Measurements from ENCODE around the gene CFAP410. TPM values are rescaled to one million over a fixed set of nuclear protein-coding genes. Genes with fewer than 3 reads are reported as not detected.

CFAP410 gene
- 10 to 100 TPM; 19.6 to 28.4 TPM for total RNA-seq

DNA sequence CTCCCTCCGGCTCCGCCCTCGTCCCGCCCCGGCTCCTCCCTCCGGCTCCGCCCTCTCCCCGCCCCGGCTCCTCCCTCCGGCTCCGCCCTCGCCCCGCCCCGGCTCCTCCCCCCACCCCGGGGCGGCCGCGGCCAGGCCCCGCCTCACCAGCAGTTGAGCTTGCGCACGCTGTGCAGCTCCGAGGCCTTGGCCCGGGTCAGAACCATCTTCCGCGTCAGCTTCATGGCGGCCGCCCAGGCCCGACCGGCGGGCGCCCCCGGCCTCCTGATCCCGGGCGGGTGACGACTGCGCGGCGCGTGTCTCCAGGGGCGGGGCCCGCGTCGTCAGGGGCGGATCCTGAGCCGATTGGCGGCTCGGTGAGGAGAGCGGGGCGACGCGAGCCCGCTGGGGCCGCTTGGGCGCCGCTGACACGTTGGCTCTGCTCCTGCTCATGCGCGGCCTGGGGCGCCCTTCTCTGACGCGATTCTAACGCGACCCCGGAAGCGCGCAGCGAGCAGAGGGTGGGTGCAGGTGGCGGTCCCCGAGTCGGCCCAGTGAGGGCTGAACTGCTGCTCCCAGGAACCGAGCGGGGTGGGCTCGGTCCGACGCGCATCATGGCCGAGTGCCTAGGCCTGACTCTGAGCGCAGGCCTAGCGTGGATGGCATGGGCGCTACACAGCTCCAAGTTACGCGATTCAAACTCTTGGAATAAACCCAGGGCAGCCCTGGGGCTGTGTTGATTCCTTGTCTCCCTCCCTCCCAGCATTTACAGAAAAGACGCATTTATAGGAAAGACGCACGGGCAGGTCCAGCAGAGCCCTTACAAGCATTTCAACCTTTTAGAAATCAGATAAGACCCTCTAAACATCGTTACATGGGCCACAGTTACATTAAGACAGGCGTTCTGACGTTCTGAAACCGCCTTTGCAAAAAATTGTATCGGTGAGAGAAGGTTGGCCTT, at the start of gene CFAP410:
CFAP410 (minus strand) TSS at position 420 of the 940 bp plus-strand sequence; CDS start at position 224, 196 bp downstream.
- DNase-seq (ENCODE audit: low spot score) (peak; percentile 97), ATAC-seq (peak; percentile 95 to 96)
- Mint-ChIP-seq H3K9me3 (no peaks in the 10 kb centered on the region), H3K4me1 (ENCODE audit: low read depth in 2 of 2) (peaks cover 23 to 27% of the 10 kb centered on the region in 2 donors), H3K4me3 (peak within 1 kb of the TSS; percentile 96), H3K27ac (peak within 1 kb of the TSS; percentile 98 to 99), H3K27me3 (no peaks in the 10 kb centered on the region), H3K36me3 (no peaks in the 10 kb centered on the region)

GRCh38 chr21:44384968-44385367, 45.8 kb upstream of the CFAP410 start:
- DNase-seq (ENCODE audit: low spot score), result no peak
- Mint-ChIP-seq H3K27me3 (no peaks in the 10 kb centered on the region), H3K4me1 (ENCODE audit: low read depth in 2 of 2) (peaks cover 0 to 4% of the 10 kb centered on the region in 2 donors), H3K36me3 (peaks cover 32% of the 10 kb centered on the region), H3K27ac (no peak overlapping the region), H3K9me3 (peaks cover 14% of the 10 kb centered on the region), H3K4me3 (no peak overlapping the region)
- no peak for ATAC-seq

GRCh38 chr21:44383216-44383615, 44.0 kb upstream of the CFAP410 start:
- ATAC-seq (no peak), DNase-seq (ENCODE audit: low spot score) (no peak)
- H3K27ac Mint-ChIP-seq, result no peak overlapping the region
- H3K4me1 Mint-ChIP-seq (ENCODE audit: low read depth in 2 of 2), result peaks cover 0 to 4% of the 10 kb centered on the region in 2 donors
- peaks cover 32% of the 10 kb centered on the region for H3K36me3 Mint-ChIP-seq
- no peaks in the 10 kb centered on the region for H3K27me3 Mint-ChIP-seq
- peaks cover 14% of the 10 kb centered on the region for H3K9me3 Mint-ChIP-seq
- no peak overlapping the region for H3K4me3 Mint-ChIP-seq

GRCh38 chr21:44382536-44382935, 43.3 kb upstream of the CFAP410 start:
- peaks cover 0 to 4% of the 10 kb centered on the region in 2 donors for H3K4me1 Mint-ChIP-seq (ENCODE audit: low read depth in 2 of 2)
- DNase-seq (ENCODE audit: low spot score) (no peak), ATAC-seq (no peak)
- H3K27me3 Mint-ChIP-seq, result no peaks in the 10 kb centered on the region
- no peak overlapping the region for H3K4me3 Mint-ChIP-seq
- H3K27ac Mint-ChIP-seq, result no peak overlapping the region
- H3K36me3 Mint-ChIP-seq, result peaks cover 32% of the 10 kb centered on the region
- peaks cover 14% of the 10 kb centered on the region for H3K9me3 Mint-ChIP-seq

GRCh38 chr21:44381874-44382273, 42.7 kb upstream of the CFAP410 start:
- H3K4me3 Mint-ChIP-seq, result no peak overlapping the region
- peaks cover 14% of the 10 kb centered on the region for H3K9me3 Mint-ChIP-seq
- no peak overlapping the region for H3K27ac Mint-ChIP-seq

GRCh38 chr21:44380876-44381275, 41.7 kb upstream of the CFAP410 start:
- DNase-seq (ENCODE audit: low spot score) (no peak), ATAC-seq (no peak)
- H3K9me3 Mint-ChIP-seq, result peaks cover 14% of the 10 kb centered on the region
- peaks cover 32% of the 10 kb centered on the region for H3K36me3 Mint-ChIP-seq
- peak overlapping the region in 1 of 2 donors; percentile 75 for H3K27ac Mint-ChIP-seq
- no peak overlapping the region for H3K4me3 Mint-ChIP-seq
- H3K4me1 Mint-ChIP-seq (ENCODE audit: low read depth in 2 of 2), result peaks cover 8 to 14% of the 10 kb centered on the region in 2 donors
- peaks cover 0 to 4% of the 10 kb centered on the region in 2 donors for H3K27me3 Mint-ChIP-seq

More at GRCh38 chr21:44381874-44382273, 42.7 kb upstream of the CFAP410 start:
- DNase-seq (ENCODE audit: low spot score), result no peak
- H3K4me1 Mint-ChIP-seq (ENCODE audit: low read depth in 2 of 2), result peaks cover 3 to 7% of the 10 kb centered on the region in 2 donors
- ATAC-seq, result no peak
- H3K36me3 Mint-ChIP-seq, result peaks cover 32% of the 10 kb centered on the region
- H3K27me3 Mint-ChIP-seq, result peaks cover 0 to 3% of the 10 kb centered on the region in 2 donors

DNA sequence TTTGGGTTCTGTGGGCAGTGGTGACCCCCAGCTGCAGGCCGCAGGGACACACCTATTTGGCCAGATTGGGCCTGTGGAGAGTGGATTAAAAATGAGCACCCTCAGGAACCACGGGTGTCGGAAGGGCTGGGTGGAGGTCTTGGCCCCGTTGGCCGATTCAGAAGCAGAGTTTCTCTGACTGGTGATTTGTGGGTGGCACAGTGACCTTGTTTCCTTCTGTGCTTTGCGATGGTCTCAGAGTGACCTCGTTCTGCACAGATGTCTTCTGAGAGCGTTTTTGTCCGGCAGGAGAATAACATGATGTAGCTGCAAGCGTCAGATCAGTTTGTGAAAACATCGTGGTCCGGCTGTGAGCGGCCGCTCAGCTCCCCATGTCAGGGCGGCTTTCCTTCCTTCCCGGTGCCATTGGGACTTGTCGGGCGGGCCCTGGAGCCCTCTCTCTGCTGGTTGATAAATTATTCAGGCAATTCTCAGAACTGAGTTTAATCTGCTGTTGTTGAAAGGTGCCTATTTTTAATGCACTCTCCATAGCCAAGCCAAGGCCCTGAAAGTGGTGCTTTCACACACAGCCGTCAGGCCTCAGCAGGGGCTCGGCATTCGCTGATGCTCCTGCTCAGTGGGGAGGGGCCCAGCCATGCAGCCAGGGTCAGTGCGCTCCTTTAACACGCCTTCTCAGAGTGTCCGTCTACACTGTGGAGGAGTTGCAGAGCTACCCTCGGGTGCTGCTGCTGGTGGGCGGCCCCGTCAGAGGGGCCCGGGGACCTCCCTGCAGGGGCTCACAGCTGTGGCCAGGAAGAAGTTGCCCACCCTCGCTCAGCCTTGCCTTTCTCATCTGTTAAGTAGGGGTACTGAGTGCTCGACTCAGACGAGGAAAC, 41.0 kb upstream of the CFAP410 start:
- Mint-ChIP-seq H3K36me3 (peaks cover 29% of the 10 kb centered on the region), H3K27ac (peak overlapping the region in 1 of 2 donors; percentile 75), H3K27me3 (peaks cover 0 to 4% of the 10 kb centered on the region in 2 donors), H3K4me1 (ENCODE audit: low read depth in 2 of 2) (peaks cover 14 to 21% of the 10 kb centered on the region in 2 donors), H3K9me3 (peaks cover 11% of the 10 kb centered on the region), H3K4me3 (no peak overlapping the region)
- ATAC-seq (no peak), DNase-seq (ENCODE audit: low spot score) (no peak)

GRCh38 chr21:44379515-44379848, 40.3 kb upstream of the CFAP410 start:
- Mint-ChIP-seq H3K27ac (no peak overlapping the region), H3K9me3 (peaks cover 10% of the 10 kb centered on the region), H3K27me3 (peaks cover 0 to 4% of the 10 kb centered on the region in 2 donors), H3K36me3 (peaks cover 25% of the 10 kb centered on the region), H3K4me1 (ENCODE audit: low read depth in 2 of 2) (peaks cover 19 to 28% of the 10 kb centered on the region in 2 donors), H3K4me3 (no peak overlapping the region)
- peak in 1 of 2 donors; percentile 37 for ATAC-seq
- no peak for DNase-seq (ENCODE audit: low spot score)

- peaks cover 0 to 4% of the 10 kb centered on the region in 2 donors for H3K27me3 Mint-ChIP-seq
- DNase-seq (ENCODE audit: low spot score) (no peak), ATAC-seq (no peak)
- peaks cover 21 to 33% of the 10 kb centered on the region in 2 donors for H3K4me1 Mint-ChIP-seq (ENCODE audit: low read depth in 2 of 2)
- H3K36me3 Mint-ChIP-seq, result peaks cover 19% of the 10 kb centered on the region
- peaks cover 8% of the 10 kb centered on the region for H3K9me3 Mint-ChIP-seq
- no peak overlapping the region for H3K4me3 Mint-ChIP-seq
- no peak overlapping the region for H3K27ac Mint-ChIP-seq
These were observed 39.7 kb upstream of the CFAP410 start for GRCh38 chr21:44378646-44379514.

- Mint-ChIP-seq H3K27ac (no peak overlapping the region), H3K9me3 (peaks cover 6% of the 10 kb centered on the region), H3K36me3 (peaks cover 14% of the 10 kb centered on the region), H3K4me3 (no peak overlapping the region), H3K4me1 (ENCODE audit: low read depth in 2 of 2) (peaks cover 26 to 38% of the 10 kb centered on the region in 2 donors), H3K27me3 (peaks cover 0 to 4% of the 10 kb centered on the region in 2 donors)
- DNase-seq (ENCODE audit: low spot score) (no peak), ATAC-seq (no peak)
These were observed 38.9 kb upstream of the CFAP410 start for GRCh38 chr21:44377922-44378645.

DNA sequence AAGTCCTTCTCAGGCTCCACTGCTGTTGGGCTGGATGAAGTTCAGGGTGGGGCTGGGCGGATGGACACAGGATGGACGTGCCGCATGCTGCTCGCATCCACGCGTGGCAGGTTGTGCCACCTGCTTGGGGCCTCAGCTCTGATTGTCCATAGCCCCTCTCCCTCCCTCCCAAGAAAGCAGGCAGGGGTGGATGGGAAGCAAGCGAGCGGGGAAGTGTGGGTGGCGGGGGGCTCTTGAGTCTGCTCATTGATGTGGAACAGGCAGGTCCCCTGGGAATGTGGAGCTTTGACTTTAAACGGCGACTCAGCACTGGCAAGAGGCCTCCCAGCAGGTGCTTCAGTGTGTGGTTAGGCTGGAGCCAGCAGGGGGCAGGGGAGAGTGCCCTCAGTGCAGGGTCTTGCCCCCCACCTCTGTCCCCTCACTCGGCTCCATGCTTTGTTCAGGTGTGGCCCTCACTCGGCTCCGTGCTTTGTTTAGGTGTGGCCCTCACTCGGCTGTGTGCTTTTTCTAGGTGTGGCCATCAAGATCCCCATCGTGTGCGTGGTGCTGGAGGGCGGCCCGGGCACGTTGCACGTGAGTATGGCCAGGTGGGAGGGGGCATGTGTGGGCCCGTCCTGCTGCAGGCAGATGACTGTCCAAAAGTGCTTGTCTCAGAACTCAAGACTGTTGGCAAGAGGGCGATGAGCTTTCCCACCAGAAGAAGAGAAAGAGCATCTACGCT, 38.2 kb upstream of the CFAP410 start:
- Mint-ChIP-seq H3K4me1 (ENCODE audit: low read depth in 2 of 2) (peaks cover 26 to 38% of the 10 kb centered on the region in 2 donors), H3K9me3 (peaks cover 6% of the 10 kb centered on the region), H3K36me3 (peaks cover 13% of the 10 kb centered on the region), H3K27ac (no peak overlapping the region), H3K27me3 (peaks cover 0 to 4% of the 10 kb centered on the region in 2 donors), H3K4me3 (no peak overlapping the region)
- ATAC-seq (no peak), DNase-seq (ENCODE audit: low spot score) (no peak)

GRCh38 chr21:44376606-44377005, 37.4 kb upstream of the CFAP410 start:
- Mint-ChIP-seq H3K9me3 (peaks cover 3% of the 10 kb centered on the region), H3K27me3 (peaks cover 0 to 4% of the 10 kb centered on the region in 2 donors), H3K27ac (no peak overlapping the region), H3K4me1 (ENCODE audit: low read depth in 2 of 2) (peaks cover 26 to 41% of the 10 kb centered on the region in 2 donors), H3K36me3 (peaks cover 8% of the 10 kb centered on the region), H3K4me3 (no peak overlapping the region)
- ATAC-seq, result no peak
- DNase-seq (ENCODE audit: low spot score), result no peak

Data from natural killer cell treated with Interleukin-12 subunit alpha and Interleukin-12 subunit beta and Interleukin-15 and Interleukin-18, amount 100 ng/mL, for 72 hours (primary cell).